ENCODE measurements around the gene ARL2BP. TPM values are rescaled to one million over a fixed set of nuclear protein-coding genes. Genes with fewer than 3 reads are reported as not detected.

ARL2BP gene
- total RNA-seq: 86.9 and 103 TPM in 2 replicates

DNA sequence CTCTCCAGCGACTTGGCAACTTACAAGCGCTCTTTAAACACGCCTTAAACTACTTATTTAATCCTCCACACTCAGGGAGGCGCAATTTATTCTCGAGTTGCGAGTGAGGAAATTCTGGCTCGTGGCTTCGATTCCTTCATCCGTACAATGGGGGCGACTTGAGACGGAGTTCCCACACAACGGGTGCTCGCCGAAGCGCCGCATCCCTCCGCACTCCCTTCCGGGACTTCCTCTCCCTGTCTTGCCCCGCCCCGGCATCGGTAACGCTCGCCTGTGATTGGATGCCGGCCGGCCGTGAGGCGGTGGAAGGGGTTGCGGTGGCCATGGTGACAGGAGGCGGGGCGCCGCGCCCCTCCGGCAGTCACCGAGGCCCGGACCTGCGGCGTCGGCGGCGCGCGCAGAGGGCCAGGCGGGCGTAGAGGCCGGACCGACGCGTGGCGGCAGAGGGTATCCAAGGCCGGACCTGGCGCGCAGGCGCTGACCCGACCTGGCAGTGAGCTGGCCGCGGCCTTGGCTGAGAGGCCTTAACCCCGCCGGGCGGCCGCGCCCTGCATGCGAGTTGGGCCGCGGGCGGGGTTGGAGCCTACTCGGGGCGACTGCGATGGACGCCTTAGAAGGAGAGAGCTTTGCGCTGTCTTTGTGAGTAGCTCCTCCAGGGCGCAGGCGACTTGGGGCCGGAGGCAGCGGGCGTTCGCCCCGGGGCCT is at the start of gene ARL2BP:
TSS of gene ARL2BP (plus strand) at position 493 of the 705 bp plus-strand sequence. CDS start at position 602, 109 bp downstream.

DNA sequence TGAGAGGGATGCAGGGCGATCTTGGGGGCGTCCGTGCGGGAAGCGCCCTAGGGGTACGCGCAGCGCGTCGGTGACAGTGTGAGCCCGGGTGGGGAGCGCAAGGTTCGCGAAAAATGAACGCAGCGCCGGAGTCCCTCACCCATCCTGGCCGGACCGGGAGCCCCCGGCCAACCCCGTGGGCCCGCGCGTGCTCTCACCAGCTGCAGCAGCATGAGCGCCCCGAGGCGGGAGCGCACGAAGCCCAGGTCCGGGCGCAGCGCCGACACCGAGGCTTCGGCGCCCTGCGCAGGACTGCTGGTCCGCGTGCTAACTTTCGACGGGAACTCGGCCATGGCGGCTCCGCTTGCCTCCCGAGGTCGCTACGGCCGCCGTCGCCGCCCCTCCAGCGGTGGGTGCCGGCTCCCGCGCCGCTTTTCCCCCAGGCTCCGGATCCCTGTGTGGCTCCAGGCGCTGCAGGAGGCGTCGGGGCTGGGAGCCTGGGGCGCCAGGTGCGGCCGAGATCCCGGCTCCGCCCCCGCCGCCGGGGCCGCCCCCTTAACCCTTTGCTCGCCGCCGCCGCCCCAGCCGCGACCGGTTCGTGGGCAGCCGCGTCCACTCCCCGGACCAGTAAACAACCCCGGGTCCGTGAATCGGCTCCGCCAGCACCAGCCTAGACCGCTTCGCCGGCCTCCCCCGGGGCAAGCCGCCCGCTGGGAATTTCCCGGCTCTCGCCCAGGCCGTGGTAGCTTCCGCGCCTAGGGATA is 39.3 kb downstream of the ARL2BP start, which contains the start of gene PLLP:
TSS of gene PLLP (minus strand) at position 464 of the 743 bp plus-strand sequence. CDS start at position 332, 132 bp downstream.

Other genes with a start within 250 kb of the ARL2BP start
- 15.1 and 22.6 TPM in 2 replicates for gene CPNE2, start 152.7 kb upstream of the ARL2BP start, total RNA-seq
- 47.6 and 66.3 TPM in 2 replicates for gene PSME3IP1, start 59.2 kb upstream of the ARL2BP start, total RNA-seq
- gene RSPRY1, start 58.9 kb upstream of the ARL2BP start, total RNA-seq: 27.6 and 27.8 TPM in 2 replicates
- gene PLLP, start 39.4 kb downstream of the ARL2BP start, total RNA-seq: 9.0 and 12.4 TPM in 2 replicates
- gene CCL22, start 113.5 kb downstream of the ARL2BP start, total RNA-seq: not detected in 2 replicates
- 4.2 and 8.4 TPM in 2 replicates for gene CX3CL1, start 127.2 kb downstream of the ARL2BP start, total RNA-seq
- not detected in 2 replicates for gene CCL17, start 159.5 kb downstream of the ARL2BP start, total RNA-seq
- gene CIAPIN1, start 202.1 kb downstream of the ARL2BP start, total RNA-seq: 36.0 and 64.3 TPM in 2 replicates
- 35.9 and 38.7 TPM in 2 replicates for gene COQ9, start 202.2 kb downstream of the ARL2BP start, total RNA-seq
- 116 and 128 TPM in 2 replicates for gene POLR2C, start 217.4 kb downstream of the ARL2BP start, total RNA-seq
- 17.2 and 26.8 TPM in 2 replicates for gene DOK4, start 241.2 kb downstream of the ARL2BP start, total RNA-seq

Data from hair follicular keratinocyte (primary cell).